SU-DHL-6 (cell line): Measurements from ENCODE around the gene DHX35.

Experiments
- CTCF ChIP-seq: fragments of 200-600 bp; sonication (generic); IDR thresholded peaks from one replicate; pipeline ENCODE4 v1.5.1; 2017; ENCODE audit warnings: antibody characterized with exemption, mild to moderate bottlenecking, low read length, moderate library complexity; ENCODE audit not compliant: insufficient read depth, poor library complexity, severe bottlenecking
- EZH2phosphoT487 ChIP-seq: fragments of 200-600 bp; sonication (generic), shearing (Covaris generic); conservative IDR thresholded peaks from 2 replicates; pipeline ENCODE4 v1.6.1; 2018; ENCODE audit warnings: mild to moderate bottlenecking, antibody characterized with exemption, low read length, moderate library complexity, mixed read lengths

- no peak for TF ChIP-seq CTCF
- TF ChIP-seq EZH2phosphoT487 = no peak
Measured at GRCh38 chr20:38991814-38992704, 29.9 kb downstream of the DHX35 start.
